C4-2B (cell line): ENCODE measurements around the gene RPAP2.

Experiments used
- H3K27ac ChIP-seq: fragments of 450-650 bp; 2 replicates; pipeline ENCODE4 v1.5.1; 2017
- CTCF ChIP-seq: fragments of 450-650 bp; conservative IDR thresholded peaks from 2 replicates; pipeline ENCODE4 v1.5.1; 2017; ENCODE audit warnings: mild to moderate bottlenecking
- ZFX ChIP-seq: fragments of 450-650 bp; IDR thresholded peaks from 2 replicates; pipeline ENCODE4 v1.6.1; 2017

Gene RPAP2

GRCh38 chr1:92326681-92327080, 27.8 kb downstream of the RPAP2 start:
- H3K27ac ChIP-seq, result no peak overlapping the region; the same call in 1 of the 2 replicates
- TF ChIP-seq ZFX, result no peak
- no peak for TF ChIP-seq CTCF

- no peak overlapping the region for H3K27ac ChIP-seq
- TF ChIP-seq ZFX (no peak), CTCF (no peak)
Observed at GRCh38 chr1:92327794-92328193, 28.9 kb downstream of the RPAP2 start.

GRCh38 chr1:92329347-92330129, 30.7 kb downstream of the RPAP2 start:
- no peak overlapping the region for H3K27ac ChIP-seq

GRCh38 chr1:92333668-92334067, 34.8 kb downstream of the RPAP2 start:
- TF ChIP-seq ZFX, result no peak
- no peak for TF ChIP-seq CTCF

More at GRCh38 chr1:92329347-92330129, 30.7 kb downstream of the RPAP2 start:
- TF ChIP-seq ZFX (no peak), CTCF (no peak)

GRCh38 chr1:92340154-92340553, 41.3 kb downstream of the RPAP2 start:
- H3K27ac ChIP-seq, result no peak overlapping the region
- TF ChIP-seq CTCF (no peak), ZFX (no peak)

More at GRCh38 chr1:92333668-92334067, 34.8 kb downstream of the RPAP2 start:
- no peak overlapping the region for H3K27ac ChIP-seq

GRCh38 chr1:92342401-92342800, 43.5 kb downstream of the RPAP2 start:
- TF ChIP-seq ZFX (no peak), CTCF (no peak)
- no peak overlapping the region for H3K27ac ChIP-seq

- TF ChIP-seq CTCF, result no peak
- TF ChIP-seq ZFX, result no peak
- H3K27ac ChIP-seq, result no peak overlapping the region
Observed at GRCh38 chr1:92343061-92343460, 44.2 kb downstream of the RPAP2 start.
